ENCODE data around the gene SYT12.

Gene SYT12

DNA sequence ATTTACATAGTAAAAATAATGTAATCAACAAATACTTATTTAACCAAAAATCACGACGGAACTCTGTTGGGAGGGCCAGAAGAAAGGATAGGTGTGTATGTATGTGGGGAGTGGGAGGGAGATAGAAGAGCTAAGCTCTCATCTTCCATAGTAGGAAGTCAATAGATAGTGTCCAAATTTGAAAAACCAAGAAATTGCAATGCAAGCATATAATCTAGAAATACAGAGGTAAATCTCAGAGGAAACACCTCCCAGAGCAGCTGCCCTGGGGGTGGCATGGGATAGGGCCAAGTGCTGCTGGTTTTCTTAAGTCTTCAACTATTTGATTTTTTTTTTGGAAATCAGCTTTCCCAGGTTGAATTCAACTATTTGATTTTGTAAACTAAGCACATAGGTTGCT is 30.9 kb upstream of the SYT12 start:
- no peaks in the 10 kb centered on the region for H3K36me3 ChIP-seq (ENCODE audit: insufficient read depth, low read length)
- H3K4me2 ChIP-seq (ENCODE audit: insufficient read depth, low read length): no peak overlapping the region
- H3K9me3 ChIP-seq (ENCODE audit: insufficient read depth, low read length, severe bottlenecking): no peaks in the 10 kb centered on the region
- H3K4me3 ChIP-seq (ENCODE audit: low read depth in 1 of 2, low read length in 2 of 2): no peak overlapping the region
- H3K9ac ChIP-seq (ENCODE audit: low read depth, low read length): no peak overlapping the region
- DNase-seq (no peak), ATAC-seq (ENCODE audit: insufficient read depth, low read depth) (no peak)
- no peak overlapping the region for H3K27ac ChIP-seq (ENCODE audit: low read length)
- TF ChIP-seq, protein P1, sequence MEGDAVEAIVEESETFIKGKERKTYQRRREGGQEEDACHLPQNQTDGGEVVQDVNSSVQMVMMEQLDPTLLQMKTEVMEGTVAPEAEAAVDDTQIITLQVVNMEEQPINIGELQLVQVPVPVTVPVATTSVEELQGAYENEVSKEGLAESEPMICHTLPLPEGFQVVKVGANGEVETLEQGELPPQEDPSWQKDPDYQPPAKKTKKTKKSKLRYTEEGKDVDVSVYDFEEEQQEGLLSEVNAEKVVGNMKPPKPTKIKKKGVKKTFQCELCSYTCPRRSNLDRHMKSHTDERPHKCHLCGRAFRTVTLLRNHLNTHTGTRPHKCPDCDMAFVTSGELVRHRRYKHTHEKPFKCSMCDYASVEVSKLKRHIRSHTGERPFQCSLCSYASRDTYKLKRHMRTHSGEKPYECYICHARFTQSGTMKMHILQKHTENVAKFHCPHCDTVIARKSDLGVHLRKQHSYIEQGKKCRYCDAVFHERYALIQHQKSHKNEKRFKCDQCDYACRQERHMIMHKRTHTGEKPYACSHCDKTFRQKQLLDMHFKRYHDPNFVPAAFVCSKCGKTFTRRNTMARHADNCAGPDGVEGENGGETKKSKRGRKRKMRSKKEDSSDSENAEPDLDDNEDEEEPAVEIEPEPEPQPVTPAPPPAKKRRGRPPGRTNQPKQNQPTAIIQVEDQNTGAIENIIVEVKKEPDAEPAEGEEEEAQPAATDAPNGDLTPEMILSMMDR (IDR thresholded peaks at IDR 0.05; ENCODE audit: borderline replicate concordance, extremely low read depth, low read length, poor library complexity, severe bottlenecking): no peak
- no peak for TF ChIP-seq EZH2 (IDR thresholded peaks at IDR 0.05; ENCODE audit: borderline replicate concordance, low read depth, low read length, severe bottlenecking)
- no peaks in the 10 kb centered on the region for H3K27me3 ChIP-seq (ENCODE audit: insufficient read depth, low read length, poor library complexity)
- no peaks in the 10 kb centered on the region for H3K4me1 ChIP-seq (ENCODE audit: insufficient read depth, low read length)
- H4K20me1 ChIP-seq (ENCODE audit: insufficient read depth, low read length): no peaks in the 10 kb centered on the region
- no peaks in the 10 kb centered on the region for H3K79me2 ChIP-seq (ENCODE audit: insufficient read depth, low read length)
- H2AFZ ChIP-seq (ENCODE audit: low read depth, low read length): no peak overlapping the region

DNA sequence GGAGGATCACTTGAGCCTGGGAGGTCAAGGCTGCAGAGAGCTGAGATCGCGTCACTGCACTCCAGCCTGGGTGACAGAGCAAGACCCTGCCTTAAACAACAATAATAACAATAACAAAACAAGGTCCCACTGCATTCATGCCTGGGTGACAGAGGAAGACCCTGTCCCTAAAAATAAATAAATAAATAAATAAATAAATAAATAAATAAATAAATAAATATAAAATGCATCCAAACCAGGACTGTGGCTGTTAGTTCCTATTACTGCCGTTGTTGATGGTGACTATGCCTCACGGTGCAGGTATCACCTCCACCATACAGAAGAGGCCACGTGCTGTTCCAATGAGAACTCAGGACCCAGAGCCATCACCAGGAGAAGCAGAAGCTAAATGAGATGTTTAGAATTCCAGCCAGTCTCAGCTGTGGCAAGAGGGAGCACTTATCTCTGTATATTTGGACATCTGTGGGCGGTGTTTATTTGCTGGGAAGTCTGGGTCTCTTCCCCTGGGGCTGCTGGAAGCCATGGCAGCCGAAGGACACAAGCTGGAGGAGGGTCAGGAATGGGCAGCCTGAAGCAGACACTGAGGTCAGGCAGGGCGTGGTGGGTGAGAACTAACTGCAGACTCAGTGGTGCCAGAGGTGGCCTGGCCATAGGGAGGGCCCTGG is 26.2 kb upstream of the SYT12 start:
- ATAC-seq (ENCODE audit: insufficient read depth, low read depth) (no peak), DNase-seq (no peak)
- Histone ChIP-seq H3K36me3 (ENCODE audit: insufficient read depth, low read length) (no peaks in the 10 kb centered on the region), H3K4me1 (ENCODE audit: insufficient read depth, low read length) (no peaks in the 10 kb centered on the region), H3K79me2 (ENCODE audit: insufficient read depth, low read length) (no peaks in the 10 kb centered on the region), H3K27ac (ENCODE audit: low read length) (no peak overlapping the region), H3K27me3 (ENCODE audit: insufficient read depth, low read length, poor library complexity) (no peaks in the 10 kb centered on the region), H4K20me1 (ENCODE audit: insufficient read depth, low read length) (no peaks in the 10 kb centered on the region), H2AFZ (ENCODE audit: low read depth, low read length) (no peak overlapping the region), H3K4me3 (ENCODE audit: low read depth in 1 of 2, low read length in 2 of 2) (no peak overlapping the region), H3K9ac (ENCODE audit: low read depth, low read length) (no peak overlapping the region), H3K9me3 (ENCODE audit: insufficient read depth, low read length, severe bottlenecking) (no peaks in the 10 kb centered on the region), H3K4me2 (ENCODE audit: insufficient read depth, low read length) (no peak overlapping the region)
- TF ChIP-seq EZH2 (IDR thresholded peaks at IDR 0.05; ENCODE audit: borderline replicate concordance, low read depth, low read length, severe bottlenecking): no peak
- TF ChIP-seq, protein P1 (IDR thresholded peaks at IDR 0.05; ENCODE audit: borderline replicate concordance, extremely low read depth, low read length, poor library complexity, severe bottlenecking): no peak

DNA sequence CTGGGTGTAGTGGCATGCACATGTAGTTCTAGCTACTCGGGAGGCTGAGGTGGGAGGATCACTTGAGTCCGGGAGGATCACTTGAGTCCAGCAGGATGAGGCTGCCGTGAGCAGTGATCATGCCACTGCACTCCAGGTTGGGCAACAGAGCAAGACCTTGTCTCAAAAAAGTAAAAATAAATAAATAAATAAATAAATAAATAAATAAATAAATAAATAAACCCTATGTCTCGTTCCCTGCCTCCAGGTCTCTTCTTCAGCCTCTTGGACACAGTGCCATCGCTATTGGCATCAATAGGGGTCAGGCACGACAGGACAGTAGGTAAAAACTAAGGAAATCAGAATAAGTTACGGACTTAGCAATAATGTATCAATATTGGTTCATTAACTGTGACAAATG is 23.4 kb upstream of the SYT12 start:
- H3K4me3 ChIP-seq (ENCODE audit: low read depth in 1 of 2, low read length in 2 of 2): no peak overlapping the region
- H3K9me3 ChIP-seq (ENCODE audit: insufficient read depth, low read length, severe bottlenecking): no peaks in the 10 kb centered on the region
- no peak overlapping the region for H2AFZ ChIP-seq (ENCODE audit: low read depth, low read length)
- no peaks in the 10 kb centered on the region for H3K4me1 ChIP-seq (ENCODE audit: insufficient read depth, low read length)
- H3K27me3 ChIP-seq (ENCODE audit: insufficient read depth, low read length, poor library complexity): no peaks in the 10 kb centered on the region
- H4K20me1 ChIP-seq (ENCODE audit: insufficient read depth, low read length): no peaks in the 10 kb centered on the region
- H3K36me3 ChIP-seq (ENCODE audit: insufficient read depth, low read length): no peaks in the 10 kb centered on the region
- no peak for ATAC-seq (ENCODE audit: insufficient read depth, low read depth)
- H3K27ac ChIP-seq (ENCODE audit: low read length): no peak overlapping the region
- no peaks in the 10 kb centered on the region for H3K79me2 ChIP-seq (ENCODE audit: insufficient read depth, low read length)
- no peak for TF ChIP-seq EZH2 (IDR thresholded peaks at IDR 0.05; ENCODE audit: borderline replicate concordance, low read depth, low read length, severe bottlenecking)
- TF ChIP-seq, protein P1 (IDR thresholded peaks at IDR 0.05; ENCODE audit: borderline replicate concordance, extremely low read depth, low read length, poor library complexity, severe bottlenecking): no peak
- DNase-seq: no peak
- H3K9ac ChIP-seq (ENCODE audit: low read depth, low read length): no peak overlapping the region
- no peak overlapping the region for H3K4me2 ChIP-seq (ENCODE audit: insufficient read depth, low read length)
